ENCODE data around the gene COL25A1.

COL25A1 gene

GRCh38 chr4:109302361-109303139, at the start of gene COL25A1:
TSS of gene COL25A1 (minus strand) at chr4:109302658.
- DNase-seq (ENCODE audit: low spot score), result peak; percentile 81

- DNase-seq (ENCODE audit: low spot score), result no peak
These were observed 47.7 kb upstream of the COL25A1 start for GRCh38 chr4:109350121-109350520.

- DNase-seq (ENCODE audit: low spot score), result no peak
These were observed 32.0 kb upstream of the COL25A1 start for GRCh38 chr4:109334129-109335105.

- DNase-seq (ENCODE audit: low spot score), result no peak
These were observed 30.5 kb upstream of the COL25A1 start for GRCh38 chr4:109332926-109333464.

GRCh38 chr4:109327641-109328040, 25.2 kb upstream of the COL25A1 start:
- no peak for DNase-seq (ENCODE audit: low spot score)

- no peak for DNase-seq (ENCODE audit: low spot score)
These were observed 23.2 kb upstream of the COL25A1 start for GRCh38 chr4:109325698-109326097.

- no peak for DNase-seq (ENCODE audit: low spot score)
These were observed 20.9 kb upstream of the COL25A1 start for GRCh38 chr4:109323348-109323747.

GRCh38 chr4:109321232-109321631, 18.8 kb upstream of the COL25A1 start:
- no peak for DNase-seq (ENCODE audit: low spot score)

GRCh38 chr4:109319684-109320083, 17.2 kb upstream of the COL25A1 start:
- DNase-seq (ENCODE audit: low spot score), result no peak

- DNase-seq (ENCODE audit: low spot score), result no peak
These were observed 16.7 kb upstream of the COL25A1 start for GRCh38 chr4:109319156-109319555.

GRCh38 chr4:109315818-109316217, 13.4 kb upstream of the COL25A1 start:
- no peak for DNase-seq (ENCODE audit: low spot score)

- no peak for DNase-seq (ENCODE audit: low spot score)
These were observed 12.9 kb upstream of the COL25A1 start for GRCh38 chr4:109315341-109315740.

GRCh38 chr4:109313168-109314133, 11.0 kb upstream of the COL25A1 start:
- DNase-seq (ENCODE audit: low spot score), result no peak

- no peak for DNase-seq (ENCODE audit: low spot score)
These were observed 660 bp upstream of the COL25A1 start for GRCh38 chr4:109303140-109303496.

GRCh38 chr4:109301651-109302360, 652 bp downstream of the COL25A1 start:
- no peak for DNase-seq (ENCODE audit: low spot score)

- no peak for DNase-seq (ENCODE audit: low spot score)
These were observed 4.0 kb downstream of the COL25A1 start for GRCh38 chr4:109298279-109299010.

- no peak for DNase-seq (ENCODE audit: low spot score)
These were observed 5.9 kb downstream of the COL25A1 start for GRCh38 chr4:109296527-109296926.

- no peak for DNase-seq (ENCODE audit: low spot score)
These were observed 7.4 kb downstream of the COL25A1 start for GRCh38 chr4:109295081-109295480.

- no peak for DNase-seq (ENCODE audit: low spot score)
These were observed 7.9 kb downstream of the COL25A1 start for GRCh38 chr4:109294468-109295020.

- DNase-seq (ENCODE audit: low spot score), result no peak
These were observed 8.5 kb downstream of the COL25A1 start for GRCh38 chr4:109294006-109294405.
